ENCODE measurements around the gene HTR1D. TPM values are rescaled to one million over a fixed set of nuclear protein-coding genes. Genes with fewer than 3 reads are reported as not detected.

Gene HTR1D
- total and polyA plus RNA-seq, 4 donors: 0.05 TPM; not detected in 3

DNA sequence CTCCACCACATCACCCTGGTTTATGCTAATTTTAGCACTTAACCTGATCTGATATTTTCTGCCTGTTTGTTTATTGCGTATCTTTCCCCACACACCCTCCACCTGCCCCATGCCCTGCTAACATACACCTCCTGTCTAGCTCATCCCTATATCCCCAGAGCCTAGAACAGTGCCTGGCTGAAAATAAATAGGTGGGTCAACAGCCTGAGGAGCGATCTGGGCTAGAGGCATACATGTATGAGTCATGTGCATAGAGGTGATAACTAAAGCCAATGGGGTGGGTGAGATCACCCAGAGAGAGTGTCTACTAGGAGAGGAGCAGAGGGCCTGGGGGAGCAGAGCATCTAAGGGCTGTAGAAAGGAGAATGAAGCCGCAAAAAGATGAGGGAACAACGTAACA lies 2.7 kb downstream of the HTR1D start:
- peaks cover 0 to 7% (median 1%) of the 10 kb centered on the region in 4 donors for H3K27me3 ChIP-seq (ENCODE audit: control insufficient read depth in 4 of 4, insufficient read depth in 4 of 4, low read length in 3 of 4)
- DNase-seq (ENCODE audit: low spot score): no peak
- no peaks in the 10 kb centered on the region for H3K9me3 ChIP-seq (ENCODE audit: control insufficient read depth in 4 of 4, low read length in 3 of 4)
- H3K4me3 ChIP-seq (ENCODE audit: low read depth in 1 of 3, low read length in 3 of 3): no peak overlapping the region
- peaks cover 4 to 11% (median 7%) of the 10 kb centered on the region in 4 donors for H3K4me1 ChIP-seq (ENCODE audit: control insufficient read depth in 4 of 4, insufficient read depth in 4 of 4, low read length in 3 of 4)
- TF ChIP-seq HNF4A (conservative IDR thresholded peaks at IDR 0.05) (no peak), TAF1 (conservative IDR thresholded peaks at IDR 0.05) (no peak), RXRA (IDR thresholded peaks at IDR 0.05) (no peak), YY1 (IDR thresholded peaks at IDR 0.05) (no peak), SP1 (IDR thresholded peaks at IDR 0.05) (no peak), FOXA1 (IDR thresholded peaks at IDR 0.05) (no peak), RAD21 (IDR thresholded peaks at IDR 0.05) (no peak), NR2F2 (IDR thresholded peaks at IDR 0.05) (no peak), JUND (IDR thresholded peaks at IDR 0.05) (no peak), EGR1 (IDR thresholded peaks at IDR 0.05; ENCODE audit: low read depth in 2 of 2) (no peak), HNF4G (IDR thresholded peaks at IDR 0.05) (no peak), FOXA2 (IDR thresholded peaks at IDR 0.05) (no peak), GABPA (IDR thresholded peaks at IDR 0.05 in 1 of 2, conservative IDR thresholded peaks at IDR 0.05 in 1 of 2) (no peak)
- TF ChIP-seq, protein P1, sequence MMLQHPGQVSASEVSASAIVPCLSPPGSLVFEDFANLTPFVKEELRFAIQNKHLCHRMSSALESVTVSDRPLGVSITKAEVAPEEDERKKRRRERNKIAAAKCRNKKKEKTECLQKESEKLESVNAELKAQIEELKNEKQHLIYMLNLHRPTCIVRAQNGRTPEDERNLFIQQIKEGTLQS (IDR thresholded peaks at IDR 0.05): no peak
- TF ChIP-seq, protein P2, sequence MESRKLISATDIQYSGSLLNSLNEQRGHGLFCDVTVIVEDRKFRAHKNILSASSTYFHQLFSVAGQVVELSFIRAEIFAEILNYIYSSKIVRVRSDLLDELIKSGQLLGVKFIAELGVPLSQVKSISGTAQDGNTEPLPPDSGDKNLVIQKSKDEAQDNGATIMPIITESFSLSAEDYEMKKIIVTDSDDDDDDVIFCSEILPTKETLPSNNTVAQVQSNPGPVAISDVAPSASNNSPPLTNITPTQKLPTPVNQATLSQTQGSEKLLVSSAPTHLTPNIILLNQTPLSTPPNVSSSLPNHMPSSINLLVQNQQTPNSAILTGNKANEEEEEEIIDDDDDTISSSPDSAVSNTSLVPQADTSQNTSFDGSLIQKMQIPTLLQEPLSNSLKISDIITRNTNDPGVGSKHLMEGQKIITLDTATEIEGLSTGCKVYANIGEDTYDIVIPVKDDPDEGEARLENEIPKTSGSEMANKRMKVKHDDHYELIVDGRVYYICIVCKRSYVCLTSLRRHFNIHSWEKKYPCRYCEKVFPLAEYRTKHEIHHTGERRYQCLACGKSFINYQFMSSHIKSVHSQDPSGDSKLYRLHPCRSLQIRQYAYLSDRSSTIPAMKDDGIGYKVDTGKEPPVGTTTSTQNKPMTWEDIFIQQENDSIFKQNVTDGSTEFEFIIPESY (IDR thresholded peaks at IDR 0.05): no peak
- TF ChIP-seq, protein P3, sequence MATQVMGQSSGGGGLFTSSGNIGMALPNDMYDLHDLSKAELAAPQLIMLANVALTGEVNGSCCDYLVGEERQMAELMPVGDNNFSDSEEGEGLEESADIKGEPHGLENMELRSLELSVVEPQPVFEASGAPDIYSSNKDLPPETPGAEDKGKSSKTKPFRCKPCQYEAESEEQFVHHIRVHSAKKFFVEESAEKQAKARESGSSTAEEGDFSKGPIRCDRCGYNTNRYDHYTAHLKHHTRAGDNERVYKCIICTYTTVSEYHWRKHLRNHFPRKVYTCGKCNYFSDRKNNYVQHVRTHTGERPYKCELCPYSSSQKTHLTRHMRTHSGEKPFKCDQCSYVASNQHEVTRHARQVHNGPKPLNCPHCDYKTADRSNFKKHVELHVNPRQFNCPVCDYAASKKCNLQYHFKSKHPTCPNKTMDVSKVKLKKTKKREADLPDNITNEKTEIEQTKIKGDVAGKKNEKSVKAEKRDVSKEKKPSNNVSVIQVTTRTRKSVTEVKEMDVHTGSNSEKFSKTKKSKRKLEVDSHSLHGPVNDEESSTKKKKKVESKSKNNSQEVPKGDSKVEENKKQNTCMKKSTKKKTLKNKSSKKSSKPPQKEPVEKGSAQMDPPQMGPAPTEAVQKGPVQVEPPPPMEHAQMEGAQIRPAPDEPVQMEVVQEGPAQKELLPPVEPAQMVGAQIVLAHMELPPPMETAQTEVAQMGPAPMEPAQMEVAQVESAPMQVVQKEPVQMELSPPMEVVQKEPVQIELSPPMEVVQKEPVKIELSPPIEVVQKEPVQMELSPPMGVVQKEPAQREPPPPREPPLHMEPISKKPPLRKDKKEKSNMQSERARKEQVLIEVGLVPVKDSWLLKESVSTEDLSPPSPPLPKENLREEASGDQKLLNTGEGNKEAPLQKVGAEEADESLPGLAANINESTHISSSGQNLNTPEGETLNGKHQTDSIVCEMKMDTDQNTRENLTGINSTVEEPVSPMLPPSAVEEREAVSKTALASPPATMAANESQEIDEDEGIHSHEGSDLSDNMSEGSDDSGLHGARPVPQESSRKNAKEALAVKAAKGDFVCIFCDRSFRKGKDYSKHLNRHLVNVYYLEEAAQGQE (IDR thresholded peaks at IDR 0.05): no peak
- TF ChIP-seq, protein P4, sequence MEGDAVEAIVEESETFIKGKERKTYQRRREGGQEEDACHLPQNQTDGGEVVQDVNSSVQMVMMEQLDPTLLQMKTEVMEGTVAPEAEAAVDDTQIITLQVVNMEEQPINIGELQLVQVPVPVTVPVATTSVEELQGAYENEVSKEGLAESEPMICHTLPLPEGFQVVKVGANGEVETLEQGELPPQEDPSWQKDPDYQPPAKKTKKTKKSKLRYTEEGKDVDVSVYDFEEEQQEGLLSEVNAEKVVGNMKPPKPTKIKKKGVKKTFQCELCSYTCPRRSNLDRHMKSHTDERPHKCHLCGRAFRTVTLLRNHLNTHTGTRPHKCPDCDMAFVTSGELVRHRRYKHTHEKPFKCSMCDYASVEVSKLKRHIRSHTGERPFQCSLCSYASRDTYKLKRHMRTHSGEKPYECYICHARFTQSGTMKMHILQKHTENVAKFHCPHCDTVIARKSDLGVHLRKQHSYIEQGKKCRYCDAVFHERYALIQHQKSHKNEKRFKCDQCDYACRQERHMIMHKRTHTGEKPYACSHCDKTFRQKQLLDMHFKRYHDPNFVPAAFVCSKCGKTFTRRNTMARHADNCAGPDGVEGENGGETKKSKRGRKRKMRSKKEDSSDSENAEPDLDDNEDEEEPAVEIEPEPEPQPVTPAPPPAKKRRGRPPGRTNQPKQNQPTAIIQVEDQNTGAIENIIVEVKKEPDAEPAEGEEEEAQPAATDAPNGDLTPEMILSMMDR (IDR thresholded peaks at IDR 0.05; ENCODE audit: low read depth, low read length, missing input control): no peak
- TF ChIP-seq, protein P5, sequence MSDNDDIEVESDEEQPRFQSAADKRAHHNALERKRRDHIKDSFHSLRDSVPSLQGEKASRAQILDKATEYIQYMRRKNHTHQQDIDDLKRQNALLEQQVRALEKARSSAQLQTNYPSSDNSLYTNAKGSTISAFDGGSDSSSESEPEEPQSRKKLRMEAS (IDR thresholded peaks at IDR 0.05): no peak
- no peak overlapping the region for H3K27ac ChIP-seq (ENCODE audit: low read depth in 1 of 2, low read length in 2 of 2)
- WGBS: 96% methylated on average over 4 of the region's 4 CpGs
- no peaks in the 10 kb centered on the region for H3K36me3 ChIP-seq (ENCODE audit: control insufficient read depth in 4 of 4, insufficient read depth in 3 of 4, low read depth in 1 of 4, low read length in 3 of 4)
- H3K9ac ChIP-seq (ENCODE audit: low read depth in 1 of 2, low read length in 2 of 2): no peak overlapping the region
